ENCODE data around the gene SAA2. TPM values are rescaled to one million over a fixed set of nuclear protein-coding genes. Genes with fewer than 3 reads are reported as not detected.
A peak's percentile ranks its signal among the peaks of the same experiment; 100 is the strongest.
"Not testable (repeated sequence)": the region's sequence is repeated elsewhere in the genome, so short reads cannot be mapped to it uniquely, and the experiment has no call there.

Gene SAA2
- total RNA-seq, 2 experiments from 2014 or later = 0.25 TPM; not detected in 1

DNA sequence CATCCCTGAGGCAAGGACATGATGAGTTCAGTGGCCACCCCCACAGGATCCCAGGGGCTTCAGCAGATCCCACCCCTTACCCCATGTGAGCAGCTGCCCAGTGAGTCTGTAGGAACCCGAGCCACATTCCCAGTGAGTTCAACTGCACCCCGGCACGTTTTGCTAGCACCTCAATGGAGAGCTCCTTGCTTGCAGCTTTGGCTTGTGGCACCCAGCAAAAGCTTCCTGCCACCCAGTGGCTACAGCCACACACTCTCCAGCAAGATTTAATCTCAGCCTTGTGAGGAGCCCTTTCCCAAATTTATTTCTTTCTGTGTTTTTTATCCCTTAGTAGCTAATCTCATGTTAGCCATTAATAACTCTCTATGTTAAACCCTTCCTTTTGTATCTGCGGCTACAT lies 21.6 kb upstream of the SAA2 start:
- no peak overlapping the region for H3K27ac Mint-ChIP-seq
- intact Hi-C loops (cut with DNase I, micrococcal nuclease) = loop anchor here in 1 of 2 experiments (10.0 kb wide), 1 partner anchor 55 kb away; no protein-coding TSS in a partner anchor
- CTCF ChIA-PET = no interaction called here

DNA sequence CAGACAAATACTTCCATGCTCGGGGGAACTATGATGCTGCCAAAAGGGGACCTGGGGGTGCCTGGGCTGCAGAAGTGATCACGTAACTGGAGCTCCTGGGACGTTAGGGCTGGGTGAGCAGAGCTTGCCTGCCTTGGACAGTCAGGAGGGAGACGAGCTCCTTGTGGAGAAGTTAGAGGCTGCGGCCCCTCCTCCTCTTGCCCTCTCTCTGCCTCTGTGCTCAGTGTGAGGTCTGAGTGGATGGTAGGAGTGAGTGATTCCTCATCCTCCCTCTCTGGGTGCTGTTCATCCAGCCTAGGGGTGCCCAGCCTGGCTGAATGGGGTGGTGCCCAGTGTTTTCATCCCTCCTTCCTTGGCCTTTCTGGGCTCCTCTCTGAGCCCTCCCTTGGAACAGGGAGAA lies 20.8 kb upstream of the SAA2 start:
- CTCF ChIA-PET; H3K9me3 Mint-ChIP-seq; H3K36me3 ChIP-seq (ENCODE audit: insufficient read depth, low read length); H3K36me3 Mint-ChIP-seq (ENCODE audit: low read depth); DNase-seq; H3K4me1 Mint-ChIP-seq (ENCODE audit: low read depth); H3K27ac Mint-ChIP-seq; H3K4me1 ChIP-seq (ENCODE audit: insufficient read depth, low read length); H3K27me3 Mint-ChIP-seq; H3K9me3 ChIP-seq (ENCODE audit: control insufficient read depth in 1 of 2, insufficient read depth in 1 of 2, low read length in 2 of 2); H3K27ac ChIP-seq (ENCODE audit: low read depth in 1 of 2, low read length in 2 of 2); H3K4me3 Mint-ChIP-seq; ATAC-seq (ENCODE audit: poor library complexity); H3K4me3 ChIP-seq (ENCODE audit: low read length); POLR2A ChIA-PET; H3K27me3 ChIP-seq (ENCODE audit: control insufficient read depth in 1 of 2, insufficient read depth in 2 of 2, low read length in 2 of 2): not testable (repeated sequence)
- intact Hi-C loops (cut with DNase I, micrococcal nuclease) = loop anchor here in 1 of 2 experiments (2.0 kb wide), 1 partner anchor 22 kb away; no protein-coding TSS in a partner anchor

More for the DNA sequence above, 21.6 kb upstream of the SAA2 start:
- TF ChIP-seq, protein P1, sequence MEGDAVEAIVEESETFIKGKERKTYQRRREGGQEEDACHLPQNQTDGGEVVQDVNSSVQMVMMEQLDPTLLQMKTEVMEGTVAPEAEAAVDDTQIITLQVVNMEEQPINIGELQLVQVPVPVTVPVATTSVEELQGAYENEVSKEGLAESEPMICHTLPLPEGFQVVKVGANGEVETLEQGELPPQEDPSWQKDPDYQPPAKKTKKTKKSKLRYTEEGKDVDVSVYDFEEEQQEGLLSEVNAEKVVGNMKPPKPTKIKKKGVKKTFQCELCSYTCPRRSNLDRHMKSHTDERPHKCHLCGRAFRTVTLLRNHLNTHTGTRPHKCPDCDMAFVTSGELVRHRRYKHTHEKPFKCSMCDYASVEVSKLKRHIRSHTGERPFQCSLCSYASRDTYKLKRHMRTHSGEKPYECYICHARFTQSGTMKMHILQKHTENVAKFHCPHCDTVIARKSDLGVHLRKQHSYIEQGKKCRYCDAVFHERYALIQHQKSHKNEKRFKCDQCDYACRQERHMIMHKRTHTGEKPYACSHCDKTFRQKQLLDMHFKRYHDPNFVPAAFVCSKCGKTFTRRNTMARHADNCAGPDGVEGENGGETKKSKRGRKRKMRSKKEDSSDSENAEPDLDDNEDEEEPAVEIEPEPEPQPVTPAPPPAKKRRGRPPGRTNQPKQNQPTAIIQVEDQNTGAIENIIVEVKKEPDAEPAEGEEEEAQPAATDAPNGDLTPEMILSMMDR (IDR thresholded peaks at IDR 0.05) = no peak
- Mint-ChIP-seq H3K4me1 (ENCODE audit: low read depth) (no peaks in the 10 kb centered on the region), H3K36me3 (ENCODE audit: low read depth) (no peaks in the 10 kb centered on the region), H3K9me3 (no peaks in the 10 kb centered on the region), H3K27me3 (no peaks in the 10 kb centered on the region), H3K4me3 (no peak overlapping the region)
- no peak overlapping the region for H3K27ac ChIP-seq (ENCODE audit: low read depth in 1 of 2, low read length in 2 of 2)
- H3K9me3 ChIP-seq (ENCODE audit: control insufficient read depth in 1 of 2, insufficient read depth in 1 of 2, low read length in 2 of 2) = no peaks in the 10 kb centered on the region
- no peak for ATAC-seq (ENCODE audit: poor library complexity)
- DNase-seq = no peak
- peaks cover 2% of the 10 kb centered on the region for H3K4me1 ChIP-seq (ENCODE audit: insufficient read depth, low read length)
- H3K27me3 ChIP-seq (ENCODE audit: control insufficient read depth in 1 of 2, insufficient read depth in 2 of 2, low read length in 2 of 2) = no peaks in the 10 kb centered on the region
- POLR2A ChIA-PET = no interaction called here
- H3K4me3 ChIP-seq (ENCODE audit: low read length) = no peak overlapping the region
- no peaks in the 10 kb centered on the region for H3K36me3 ChIP-seq (ENCODE audit: insufficient read depth, low read length)

DNA sequence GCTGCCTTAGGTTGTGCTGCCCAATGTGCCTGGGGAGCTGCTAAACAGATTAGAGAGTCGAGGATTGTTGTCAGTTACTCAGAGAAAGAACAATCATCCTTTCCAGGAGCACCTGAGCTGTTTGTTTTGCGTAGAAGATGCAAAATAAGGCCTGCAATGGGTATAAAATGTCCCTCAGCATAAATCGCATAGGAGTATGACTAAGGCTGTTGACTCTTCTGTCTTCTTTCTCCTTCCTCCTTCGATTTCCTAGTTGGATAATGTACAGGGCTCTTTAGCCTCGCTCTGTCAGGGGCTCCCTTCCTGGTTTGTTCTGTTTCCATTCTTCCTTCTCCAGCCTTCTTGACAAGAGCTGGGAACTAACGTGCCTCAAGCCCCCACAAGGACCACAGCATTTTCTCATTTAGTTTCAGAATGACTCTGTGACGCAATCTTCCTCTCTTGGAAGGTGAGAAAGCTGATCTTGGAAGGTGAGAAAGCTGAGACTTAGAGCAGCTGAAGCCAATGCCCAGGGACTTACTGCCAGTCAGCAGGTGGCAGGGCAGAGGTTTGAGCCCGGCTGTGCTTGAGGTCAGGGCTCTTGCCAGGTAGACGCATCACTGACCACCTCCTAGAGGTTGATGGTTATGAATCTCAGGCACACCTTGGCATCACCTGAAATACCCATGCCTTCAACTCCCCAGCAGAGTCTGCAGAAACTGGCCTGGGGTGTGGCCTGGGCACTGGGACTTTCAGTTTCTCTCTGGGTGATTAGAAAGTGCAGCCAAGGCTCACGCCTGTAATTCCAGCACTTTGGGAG lies 19.1 kb upstream of the SAA2 start:
- H3K27ac Mint-ChIP-seq; H3K27me3 ChIP-seq (ENCODE audit: control insufficient read depth in 1 of 2, insufficient read depth in 2 of 2, low read length in 2 of 2); H3K9me3 ChIP-seq (ENCODE audit: control insufficient read depth in 1 of 2, insufficient read depth in 1 of 2, low read length in 2 of 2); H3K27me3 Mint-ChIP-seq; H3K36me3 Mint-ChIP-seq (ENCODE audit: low read depth); H3K36me3 ChIP-seq (ENCODE audit: insufficient read depth, low read length); H3K4me3 ChIP-seq (ENCODE audit: low read length); CTCF ChIA-PET; H3K4me1 ChIP-seq (ENCODE audit: insufficient read depth, low read length); H3K4me1 Mint-ChIP-seq (ENCODE audit: low read depth); H3K9me3 Mint-ChIP-seq; POLR2A ChIA-PET; H3K27ac ChIP-seq (ENCODE audit: low read depth in 1 of 2, low read length in 2 of 2): not testable (repeated sequence)
- DNase-seq (peak in 1 of 14 experiments; percentile 38), ATAC-seq (ENCODE audit: poor library complexity) (peak; percentile 55)
- peak overlapping the region; percentile 7 for H3K4me3 Mint-ChIP-seq
- intact Hi-C loops (cut with DNase I, micrococcal nuclease) = loop anchor here in 1 of 2 experiments (2.0 kb wide), 1 partner anchor 21 kb away; no protein-coding TSS in a partner anchor

DNA sequence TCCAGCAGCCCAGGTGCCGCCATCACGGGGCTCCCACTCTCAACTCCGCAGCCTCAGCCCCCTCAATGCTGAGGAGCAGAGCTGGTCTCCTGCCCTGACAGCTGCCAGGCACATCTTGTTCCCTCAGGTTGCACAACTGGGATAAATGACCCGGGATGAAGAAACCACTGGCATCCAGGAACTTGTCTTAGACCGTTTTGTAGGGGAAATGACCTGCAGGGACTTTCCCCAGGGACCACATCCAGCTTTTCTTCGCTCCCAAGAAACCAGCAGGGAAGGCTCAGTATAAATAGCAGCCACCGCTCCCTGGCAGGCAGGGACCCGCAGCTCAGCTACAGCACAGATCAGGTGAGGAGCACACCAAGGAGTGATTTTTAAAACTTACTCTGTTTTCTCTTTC lies 17.5 kb upstream of the SAA2 start, which contains the start of gene SAA1:
Gene SAA1, plus strand, starts transcription at position 316 of the 400 bp plus-strand sequence. CDS start 624 bp downstream, outside the sequence.
- H3K27me3 Mint-ChIP-seq = no peaks in the 10 kb centered on the region
- H3K27ac Mint-ChIP-seq = no peak within 1 kb of the TSS
- Histone ChIP-seq H3K36me3 (ENCODE audit: insufficient read depth, low read length) (no peaks in the 10 kb centered on the region), H3K27ac (ENCODE audit: low read depth in 1 of 2, low read length in 2 of 2) (no peak within 1 kb of the TSS), H3K27me3 (ENCODE audit: control insufficient read depth in 1 of 2, insufficient read depth in 2 of 2, low read length in 2 of 2) (no peaks in the 10 kb centered on the region), H3K4me1 (ENCODE audit: insufficient read depth, low read length) (peaks cover 2% of the 10 kb centered on the region), H3K4me3 (ENCODE audit: low read length) (no peak within 1 kb of the TSS), H3K9me3 (ENCODE audit: control insufficient read depth in 1 of 2, insufficient read depth in 1 of 2, low read length in 2 of 2) (no peaks in the 10 kb centered on the region)
- ATAC-seq (ENCODE audit: poor library complexity) (no peak), DNase-seq (no peak)
- H3K9me3 Mint-ChIP-seq = no peaks in the 10 kb centered on the region
- intact Hi-C loops (cut with DNase I, micrococcal nuclease) = loop anchor here in 1 of 2 experiments (1.0 kb wide), 1 partner anchor 19 kb away; no protein-coding TSS in a partner anchor
- no peaks in the 10 kb centered on the region for H3K36me3 Mint-ChIP-seq (ENCODE audit: low read depth)
- H3K4me1 Mint-ChIP-seq (ENCODE audit: low read depth) = no peaks in the 10 kb centered on the region
- no peak within 1 kb of the TSS for H3K4me3 Mint-ChIP-seq
- TF ChIP-seq, protein P1 (IDR thresholded peaks at IDR 0.05) = no peak
- CTCF ChIA-PET = no interaction called here
- POLR2A ChIA-PET = no interaction called here
